ENCODE data around the gene TMEM126A.
"Not testable (repeated sequence)": the region's sequence is repeated elsewhere in the genome, so short reads cannot be mapped to it uniquely, and the experiment has no call there.

TMEM126A gene

GRCh38 chr11:85651118-85651517, 3.4 kb downstream of the TMEM126A start:
- TF ChIP-seq TOX (CRISPR knock-in tag; IDR thresholded peaks at IDR 0.05; ENCODE audit: borderline replicate concordance) (no peak), ZFP3 (CRISPR knock-in tag; IDR thresholded peaks at IDR 0.05) (no peak)
- no peak for ATAC-seq

- no peak for TF ChIP-seq BACH2 (CRISPR knock-in tag; IDR thresholded peaks at IDR 0.05; ENCODE audit: borderline replicate concordance)
- TF ChIP-seq CSDC2 (CRISPR knock-in tag; IDR thresholded peaks at IDR 0.05), result no peak
- TF ChIP-seq TCF4 (CRISPR knock-in tag; IDR thresholded peaks at IDR 0.05; ENCODE audit: borderline replicate concordance), result no peak
- TF ChIP-seq CREB5 (CRISPR knock-in tag; IDR thresholded peaks at IDR 0.05; ENCODE audit: low read depth), result no peak
- TF ChIP-seq ZNF70 (CRISPR knock-in tag; IDR thresholded peaks at IDR 0.05), result no peak
- TF ChIP-seq TSHZ2 (CRISPR knock-in tag; IDR thresholded peaks at IDR 0.05), result no peak
- TF ChIP-seq CSRNP3 (CRISPR knock-in tag; IDR thresholded peaks at IDR 0.05), result no peak
- TF ChIP-seq PPARA (CRISPR knock-in tag; IDR thresholded peaks at IDR 0.05; ENCODE audit: borderline replicate concordance), result no peak
- no peak for TF ChIP-seq ZNF565 (CRISPR knock-in tag; conservative IDR thresholded peaks at IDR 0.05; ENCODE audit: low read depth)
- no peak for TF ChIP-seq GLIS3 (CRISPR knock-in tag; IDR thresholded peaks at IDR 0.05)
- no peak for TF ChIP-seq TOX (CRISPR knock-in tag; IDR thresholded peaks at IDR 0.05; ENCODE audit: borderline replicate concordance)
- no peak for TF ChIP-seq PATZ1 (CRISPR knock-in tag; IDR thresholded peaks at IDR 0.05; ENCODE audit: borderline replicate concordance)
- no peak for ATAC-seq
Measured at GRCh38 chr11:85652786-85653447, 5.2 kb downstream of the TMEM126A start.

- not testable (repeated sequence) for ATAC-seq
Measured at GRCh38 chr11:85654343-85654742, 6.6 kb downstream of the TMEM126A start.

- TF ChIP-seq ZC3H10 (CRISPR knock-in tag; IDR thresholded peaks at IDR 0.05), result no peak
- TF ChIP-seq ZFP30 (CRISPR knock-in tag; IDR thresholded peaks at IDR 0.05), result no peak
- no peak for TF ChIP-seq ZNF70 (CRISPR knock-in tag; IDR thresholded peaks at IDR 0.05)
- no peak for TF ChIP-seq ZNF565 (CRISPR knock-in tag; conservative IDR thresholded peaks at IDR 0.05; ENCODE audit: low read depth)
- no peak for TF ChIP-seq RARB (CRISPR knock-in tag; IDR thresholded peaks at IDR 0.05)
- no peak for TF ChIP-seq GLIS3 (CRISPR knock-in tag; IDR thresholded peaks at IDR 0.05)
- TF ChIP-seq TSHZ2 (CRISPR knock-in tag; IDR thresholded peaks at IDR 0.05), result no peak
- no peak for TF ChIP-seq PPARA (CRISPR knock-in tag; IDR thresholded peaks at IDR 0.05; ENCODE audit: borderline replicate concordance)
- TF ChIP-seq POU6F1 (CRISPR knock-in tag; IDR thresholded peaks at IDR 0.05; ENCODE audit: borderline replicate concordance, low read depth), result no peak
- no peak for TF ChIP-seq ZNF8 (CRISPR knock-in tag; IDR thresholded peaks at IDR 0.05)
- TF ChIP-seq ESRRG (CRISPR knock-in tag; IDR thresholded peaks at IDR 0.05), result no peak
- TF ChIP-seq CREB5 (CRISPR knock-in tag; IDR thresholded peaks at IDR 0.05; ENCODE audit: low read depth), result no peak
- TF ChIP-seq ARNTL (CRISPR knock-in tag; IDR thresholded peaks at IDR 0.05; ENCODE audit: borderline replicate concordance, low read depth), result no peak
- no peak for TF ChIP-seq ZFP3 (CRISPR knock-in tag; IDR thresholded peaks at IDR 0.05)
- TF ChIP-seq CSDC2 (CRISPR knock-in tag; IDR thresholded peaks at IDR 0.05), result no peak
- ATAC-seq, result no peak
Measured at GRCh38 chr11:85656777-85657176, 9.0 kb downstream of the TMEM126A start.
